H9 (cell line): Measurements from ENCODE around the gene ARMC2. TPM values are rescaled to one million over a fixed set of nuclear protein-coding genes. Genes with fewer than 3 reads are reported as not detected.

Source experiments
- DNase-seq: peaks from one replicate; pipeline ENCODE4 v3.0.0-alpha.2; 2017
- H2AFZ ChIP-seq: one replicate; pipeline ENCODE4 v1.6.1; 2013; ENCODE audit warnings: mild to moderate bottlenecking, low read length, control low read depth, moderate library complexity
- H2AK5ac ChIP-seq: 2 replicates; pipeline ENCODE4 v1.6.1; 2013; ENCODE audit warnings: low read length, control low read depth, mixed read lengths; ENCODE audit not compliant: insufficient read length
- H2BK120ac ChIP-seq: one replicate; pipeline ENCODE4 v1.6.1; 2013; ENCODE audit warnings: low read depth, mild to moderate bottlenecking, low read length, control low read depth, inconsistent platforms; ENCODE audit not compliant: poor library complexity, severe bottlenecking
- H2BK12ac ChIP-seq: 2 replicates; pipeline ENCODE4 v1.6.1; 2013; ENCODE audit warnings: low read length, control low read depth, mixed read lengths, low read depth; ENCODE audit not compliant: insufficient read length
- H2BK15ac ChIP-seq: 2 replicates; pipeline ENCODE4 v1.6.1; 2013; ENCODE audit warnings: low read depth, low read length, control low read depth
- H2BK20ac ChIP-seq: one replicate; pipeline ENCODE4 v1.6.1; 2013; ENCODE audit warnings: low read depth, mild to moderate bottlenecking, low read length, control low read depth, inconsistent platforms; ENCODE audit not compliant: poor library complexity, severe bottlenecking
- H2BK5ac ChIP-seq: 2 replicates; pipeline ENCODE4 v1.6.1; 2013; ENCODE audit warnings: low read length, control low read depth, mixed read lengths; ENCODE audit not compliant: insufficient read length
- H3K14ac ChIP-seq: 2 replicates; pipeline ENCODE4 v1.6.1; 2013; ENCODE audit warnings: low read length, control low read depth; ENCODE audit not compliant: insufficient read depth
- H3K18ac ChIP-seq: 2 replicates; pipeline ENCODE4 v1.6.1; 2013; ENCODE audit warnings: low read depth, mild to moderate bottlenecking, mixed read lengths, low read length, control low read depth; ENCODE audit not compliant: insufficient read length
- H3K23ac ChIP-seq: 2 replicates; pipeline ENCODE4 v1.6.1; 2013; ENCODE audit warnings: low read length, control low read depth, mixed read lengths, low read depth; ENCODE audit not compliant: insufficient read length
- H3K23me2 ChIP-seq: 2 replicates; pipeline ENCODE4 v1.6.1; 2013; ENCODE audit warnings: low read depth, mild to moderate bottlenecking, mixed read lengths, low read length, control low read depth; ENCODE audit not compliant: insufficient read length, poor library complexity, severe bottlenecking
- H3K27ac ChIP-seq: 2 replicates; pipeline ENCODE4 v1.5.1; 2013; ENCODE audit warnings: low read length, control low read depth, mixed read lengths, low read depth; ENCODE audit not compliant: insufficient read length
- H3K27me3 ChIP-seq: 2 replicates; pipeline ENCODE4 v1.6.1; 2013; ENCODE audit warnings: low read length, control low read depth, inconsistent platforms; ENCODE audit not compliant: insufficient read depth
- H3K4ac ChIP-seq: 2 replicates; pipeline ENCODE4 v1.6.1; 2013; ENCODE audit warnings: low read depth, mild to moderate bottlenecking, control low read depth, inconsistent platforms, low read length, moderate library complexity
- H3K4me1 ChIP-seq: 2 replicates; pipeline ENCODE4 v1.6.1; 2013; ENCODE audit warnings: low read length, control low read depth, inconsistent platforms; ENCODE audit not compliant: insufficient read depth
- H3K4me2 ChIP-seq: 2 replicates; pipeline ENCODE4 v1.6.1; 2013; ENCODE audit warnings: low read length, control low read depth, mixed read lengths; ENCODE audit not compliant: insufficient read length, insufficient read depth
- H3K56ac ChIP-seq: 2 replicates; pipeline ENCODE4 v1.6.1; 2013; ENCODE audit warnings: low read depth, mild to moderate bottlenecking, mixed read lengths, low read length, control low read depth; ENCODE audit not compliant: insufficient read length
- H3K79me1 ChIP-seq: 2 replicates; pipeline ENCODE4 v1.6.1; 2013; ENCODE audit warnings: low read depth, mild to moderate bottlenecking, moderate library complexity, low read length, control low read depth, inconsistent platforms; ENCODE audit not compliant: insufficient read depth, poor library complexity, severe bottlenecking
- H3K79me2 ChIP-seq: 2 replicates; pipeline ENCODE4 v1.6.1; 2013; ENCODE audit warnings: low read length, control low read depth, inconsistent platforms; ENCODE audit not compliant: insufficient read depth
- H3K9ac ChIP-seq: 2 replicates; pipeline ENCODE4 v1.6.1; 2013; ENCODE audit warnings: low read length, control low read depth, mixed read lengths; ENCODE audit not compliant: insufficient read length; ENCODE audit errors: extremely low read depth
- H3K9me3 ChIP-seq: one replicate; pipeline ENCODE4 v1.6.1; 2013; ENCODE audit warnings: low read depth, low read length, inconsistent platforms; ENCODE audit not compliant: control insufficient read depth
- H3T11ph ChIP-seq: one replicate; pipeline ENCODE4 v1.6.1; 2013; ENCODE audit warnings: mild to moderate bottlenecking, low read length, control low read depth, inconsistent platforms
- H4K20me1 ChIP-seq: one replicate; pipeline ENCODE4 v1.6.1; 2013; ENCODE audit not compliant: control insufficient read depth, insufficient read length, insufficient read depth
- H4K5ac ChIP-seq: 2 replicates; pipeline ENCODE4 v1.6.1; 2013; ENCODE audit warnings: low read depth, mild to moderate bottlenecking, mixed read lengths, low read length, control low read depth; ENCODE audit not compliant: insufficient read length
- H4K8ac ChIP-seq: replicated peaks from 2 replicates; pipeline ENCODE4 v1.6.1; 2013; ENCODE audit warnings: low read length, control low read depth, mixed read lengths, low read depth; ENCODE audit not compliant: insufficient read length
- H4K91ac ChIP-seq: 2 replicates; pipeline ENCODE4 v1.6.1; 2013; ENCODE audit warnings: low read depth, mild to moderate bottlenecking, moderate library complexity, mixed read lengths, low read length, control low read depth; ENCODE audit not compliant: insufficient read length
- H3K27ac Mint-ChIP-seq, 3 experiments: 2 replicates in 2 of 3; 3 replicates in 1 of 3; pipeline ENCODE4 v1.8.0; 2020 to 2021; ENCODE audit warnings: mixed read lengths in 3 of 3, mild to moderate bottlenecking in 1 of 3, moderate library complexity in 1 of 3
- H3K27me3 Mint-ChIP-seq: 2 replicates; pipeline ENCODE4 v1.8.0; 2021; ENCODE audit warnings: low read depth, mild to moderate bottlenecking, moderate library complexity, mixed read lengths
- H3K36me3 Mint-ChIP-seq, 3 experiments: 2 replicates in 2 of 3; 3 replicates in 1 of 3; pipeline ENCODE4 v1.8.0; 2020 to 2021; ENCODE audit warnings: low read depth in 3 of 3, mixed read lengths in 3 of 3; ENCODE audit not compliant: insufficient read depth in 1 of 3
- H3K4me1 Mint-ChIP-seq, 2 experiments: 2 replicates each; pipeline ENCODE4 v1.8.0; 2020; ENCODE audit warnings: mixed read lengths in 2 of 2
- H3K4me3 Mint-ChIP-seq, 2 experiments: 2 replicates in 1 of 2; 3 replicates in 1 of 2; pipeline ENCODE4 v1.8.0; 2020 to 2021; ENCODE audit warnings: mild to moderate bottlenecking in 2 of 2, mixed read lengths in 2 of 2, moderate library complexity in 1 of 2
- H3K9me3 Mint-ChIP-seq, 2 experiments: 2 replicates in 1 of 2; 3 replicates in 1 of 2; pipeline ENCODE4 v1.8.0; 2020; ENCODE audit warnings: mild to moderate bottlenecking in 2 of 2, mixed read lengths in 2 of 2, moderate library complexity in 1 of 2
- CTCF ChIP-seq: fragments of 200-600 bp; sonication (generic); conservative IDR thresholded peaks from 3 replicates; pipeline ENCODE4 v1.8.0; 2021; ENCODE audit warnings: antibody characterized with exemption, mild to moderate bottlenecking
- WGBS: extraction: QIAGEN DNeasy Blood & Tissue Kit; methylation state at CpG from one replicate; pipeline ENCODE4 v1.1.7; 2013; ENCODE audit warnings: missing lambda C conversion rate, low lambda C conversion rate, mixed read lengths; ENCODE audit not compliant: insufficient read length; ENCODE audit errors: extremely low coverage; 5-methylcytosine and 5-hydroxymethylcytosine counted together
- total RNA-seq: library from RNA; stranded (reverse); gene quantifications from 2 replicates; pipeline ENCODE4 v1.2.1, GENCODE V29; 2021

ARMC2 gene
- total RNA-seq, 1 experiment from 2014 or later = 2.8 TPM

- H3K4ac ChIP-seq = no peak overlapping the region
- no peaks in the 10 kb centered on the region for H3K23me2 ChIP-seq
- H3K79me2 ChIP-seq = no peaks in the 10 kb centered on the region
- H3K9me3 ChIP-seq = no peaks in the 10 kb centered on the region
- Mint-ChIP-seq H3K36me3 (no peaks in the 10 kb centered on the region), H3K27ac (no peak overlapping the region), H3K4me1 (peaks cover 17 to 24% of the 10 kb centered on the region in 2 experiments), H3K4me3 (no peak overlapping the region), H3K9me3 (no peaks in the 10 kb centered on the region), H3K27me3 (peaks cover 2% of the 10 kb centered on the region)
- H3K56ac ChIP-seq = no peak overlapping the region
- no peak overlapping the region for H2BK20ac ChIP-seq
- H2BK15ac ChIP-seq = no peak overlapping the region
- no peak overlapping the region for H3K9ac ChIP-seq
- no peak overlapping the region for H3T11ph ChIP-seq
- no peak overlapping the region for H3K27ac ChIP-seq
- no CpG with 5 or more reads among the region's 3 CpGs for WGBS
- H2BK5ac ChIP-seq = no peak overlapping the region
- H3K18ac ChIP-seq = no peak overlapping the region
- no peaks in the 10 kb centered on the region for H4K20me1 ChIP-seq
- H3K79me1 ChIP-seq = no peaks in the 10 kb centered on the region
- H3K4me2 ChIP-seq = no peak overlapping the region
- no peak overlapping the region for H3K14ac ChIP-seq
- H4K91ac ChIP-seq = no peak overlapping the region
- no peak for TF ChIP-seq CTCF
- H2AK5ac ChIP-seq = no peak overlapping the region
- no peak overlapping the region for H4K8ac ChIP-seq
- no peak for DNase-seq
- H3K27me3 ChIP-seq = no peaks in the 10 kb centered on the region; the same call in 1 of the 2 replicates
- H2BK12ac ChIP-seq = no peak overlapping the region
- H2AFZ ChIP-seq = no peak overlapping the region
- no peak overlapping the region for H2BK120ac ChIP-seq
- H3K4me1 ChIP-seq = peaks cover 2% of the 10 kb centered on the region; the same call in 1 of the 2 replicates
- H3K23ac ChIP-seq = no peak overlapping the region
- H4K5ac ChIP-seq = no peak overlapping the region
Observed at GRCh38 chr6:108946695-108947094, 98.5 kb downstream of the ARMC2 start.
